ENCODE data around the gene NPHS1.

The NPHS1 gene

GRCh38 chr19:35786299-35787160 is 65.8 kb downstream of the NPHS1 start:
- no peak for DNase-seq

GRCh38 chr19:35785339-35785627 is 67.0 kb downstream of the NPHS1 start:
- DNase-seq = no peak

GRCh38 chr19:35784503-35785338 is 67.6 kb downstream of the NPHS1 start:
- DNase-seq = no peak

GRCh38 chr19:35783469-35784434 is 68.6 kb downstream of the NPHS1 start:
- DNase-seq = no peak

- no peak for DNase-seq
Observed at GRCh38 chr19:35782589-35782988, 69.7 kb downstream of the NPHS1 start.

GRCh38 chr19:35781650-35782049 is 70.7 kb downstream of the NPHS1 start:
- no peak for DNase-seq

- DNase-seq = no peak
Observed at GRCh38 chr19:35780717-35781116, 71.6 kb downstream of the NPHS1 start.

- DNase-seq = no peak
Observed at GRCh38 chr19:35780058-35780457, 72.2 kb downstream of the NPHS1 start.

- no peak for DNase-seq
Observed at GRCh38 chr19:35779033-35779432, 73.3 kb downstream of the NPHS1 start.

GRCh38 chr19:35777961-35778360 is 74.3 kb downstream of the NPHS1 start:
- DNase-seq = no peak

GRCh38 chr19:35777086-35777841 is 75.0 kb downstream of the NPHS1 start:
- DNase-seq = no peak

- peak in 1 of 2 experiments; percentile 10 for DNase-seq
Observed at GRCh38 chr19:35776102-35776788, 76.1 kb downstream of the NPHS1 start.
